GM19025 (cell line): ENCODE measurements around the gene WDR72.

Experiments used
- ATAC-seq: cut with Tn5 transposase; IDR thresholded peaks from one replicate; pipeline ENCODE4 v1.9.1; 2021; ENCODE audit warnings: mild to moderate bottlenecking, low read depth, moderate library complexity; ENCODE audit not compliant: unreplicated experiment

Gene WDR72

GRCh38 chr15:53472210-53472609 is 287.3 kb downstream of the WDR72 start:
- ATAC-seq: no peak

GRCh38 chr15:53470743-53471142 is 288.7 kb downstream of the WDR72 start:
- ATAC-seq: no peak

- ATAC-seq: no peak
These were observed 290.0 kb downstream of the WDR72 start for GRCh38 chr15:53469422-53469821.
